Activated T-helper 17 cell treated with anti-CD3 and anti-CD28 coated beads, Interleukin-2, amount 50 U/mL, for 72 hours (primary cell): Measurements from ENCODE around the gene PCDHGC3. TPM values are rescaled to one million over a fixed set of nuclear protein-coding genes. Genes with fewer than 3 reads are reported as not detected.

Experiments used
- ATAC-seq: fragments of 150-1000 bp; cut with Tn5 transposase; replicated peaks from 2 replicates; pipeline ENCODE4 v1.10.0; 2021; ENCODE audit warnings: mild to moderate bottlenecking, moderate library complexity
- H3K27ac Mint-ChIP-seq: one replicate; pipeline ENCODE4 v1.8.0; 2022; ENCODE audit warnings: mixed read lengths
- H3K27me3 Mint-ChIP-seq: one replicate; pipeline ENCODE4 v1.8.0; 2022; ENCODE audit warnings: mixed read lengths
- H3K36me3 Mint-ChIP-seq: one replicate; pipeline ENCODE4 v1.8.0; 2022; ENCODE audit warnings: low read depth, mild to moderate bottlenecking, mixed read lengths
- H3K4me1 Mint-ChIP-seq: one replicate; pipeline ENCODE4 v1.8.0; 2022; ENCODE audit warnings: mixed read lengths
- H3K4me3 Mint-ChIP-seq: one replicate; pipeline ENCODE4 v1.8.0; 2022; ENCODE audit warnings: mild to moderate bottlenecking, mixed read lengths
- H3K9me3 Mint-ChIP-seq: one replicate; pipeline ENCODE4 v1.8.0; 2022; ENCODE audit warnings: mixed read lengths
- total RNA-seq, 2 donors: library from RNA; stranded (reverse); gene quantifications; one replicate each; pipeline ENCODE4 v1.2.3, GENCODE V29; 2022

The PCDHGC3 gene
- total RNA-seq, 2 donors from 2014 or later: 0.56 TPM; not detected in 1

GRCh38 chr5:141508798-141509611 lies 33.2 kb downstream of the PCDHGC3 start:
- H3K27me3 Mint-ChIP-seq: no peaks in the 10 kb centered on the region
- peak overlapping the region; percentile 77 for H3K27ac Mint-ChIP-seq
- H3K4me1 Mint-ChIP-seq: peaks cover 19% of the 10 kb centered on the region
- ATAC-seq: peak; percentile 22
- no peaks in the 10 kb centered on the region for H3K9me3 Mint-ChIP-seq
- peaks cover 8% of the 10 kb centered on the region for H3K36me3 Mint-ChIP-seq
- H3K4me3 Mint-ChIP-seq: peak overlapping the region; percentile 29

- Mint-ChIP-seq H3K27ac (peak overlapping the region; percentile 21), H3K36me3 (peaks cover 8% of the 10 kb centered on the region), H3K9me3 (no peaks in the 10 kb centered on the region), H3K4me3 (no peak overlapping the region), H3K27me3 (no peaks in the 10 kb centered on the region), H3K4me1 (peaks cover 26% of the 10 kb centered on the region)
- ATAC-seq: no peak
These were observed 34.4 kb downstream of the PCDHGC3 start for GRCh38 chr5:141510160-141510559.

GRCh38 chr5:141510850-141511601 lies 35.3 kb downstream of the PCDHGC3 start:
- no peak for ATAC-seq
- H3K36me3 Mint-ChIP-seq: peaks cover 8% of the 10 kb centered on the region
- no peaks in the 10 kb centered on the region for H3K27me3 Mint-ChIP-seq
- H3K4me1 Mint-ChIP-seq: peaks cover 31% of the 10 kb centered on the region
- H3K27ac Mint-ChIP-seq: peak overlapping the region; percentile 94
- H3K9me3 Mint-ChIP-seq: no peaks in the 10 kb centered on the region
- H3K4me3 Mint-ChIP-seq: peak overlapping the region; percentile 87

GRCh38 chr5:141511771-141512325 lies 36.1 kb downstream of the PCDHGC3 start:
- ATAC-seq: no peak
- Mint-ChIP-seq H3K27ac (peak overlapping the region; percentile 94), H3K9me3 (no peaks in the 10 kb centered on the region), H3K27me3 (no peaks in the 10 kb centered on the region), H3K36me3 (peaks cover 8% of the 10 kb centered on the region), H3K4me3 (peak overlapping the region; percentile 87), H3K4me1 (peaks cover 34% of the 10 kb centered on the region)

- H3K27me3 Mint-ChIP-seq: no peaks in the 10 kb centered on the region
- peak overlapping the region; percentile 87 for H3K4me3 Mint-ChIP-seq
- peak overlapping the region; percentile 94 for H3K27ac Mint-ChIP-seq
- peaks cover 8% of the 10 kb centered on the region for H3K36me3 Mint-ChIP-seq
- H3K4me1 Mint-ChIP-seq: peaks cover 34% of the 10 kb centered on the region
- no peaks in the 10 kb centered on the region for H3K9me3 Mint-ChIP-seq
- peak; percentile 24 for ATAC-seq
These were observed 36.7 kb downstream of the PCDHGC3 start for GRCh38 chr5:141512390-141512910.

- no peaks in the 10 kb centered on the region for H3K27me3 Mint-ChIP-seq
- peak; percentile 52 for ATAC-seq
These were observed 37.3 kb downstream of the PCDHGC3 start for GRCh38 chr5:141512911-141513626.

GRCh38 chr5:141513627-141514329 lies 38.0 kb downstream of the PCDHGC3 start:
- Mint-ChIP-seq H3K4me3 (peak overlapping the region; percentile 87), H3K36me3 (peaks cover 8% of the 10 kb centered on the region), H3K9me3 (no peaks in the 10 kb centered on the region), H3K27ac (peak overlapping the region; percentile 94), H3K4me1 (peaks cover 34% of the 10 kb centered on the region), H3K27me3 (no peaks in the 10 kb centered on the region)
- ATAC-seq: peak; percentile 72

More at GRCh38 chr5:141512911-141513626, 37.3 kb downstream of the PCDHGC3 start:
- H3K36me3 Mint-ChIP-seq: peaks cover 8% of the 10 kb centered on the region
- H3K27ac Mint-ChIP-seq: peak overlapping the region; percentile 94
- no peaks in the 10 kb centered on the region for H3K9me3 Mint-ChIP-seq
- peaks cover 34% of the 10 kb centered on the region for H3K4me1 Mint-ChIP-seq
- H3K4me3 Mint-ChIP-seq: peak overlapping the region; percentile 87

GRCh38 chr5:141514330-141515133 lies 38.8 kb downstream of the PCDHGC3 start:
- H3K36me3 Mint-ChIP-seq: peaks cover 8% of the 10 kb centered on the region
- no peaks in the 10 kb centered on the region for H3K27me3 Mint-ChIP-seq
- peaks cover 34% of the 10 kb centered on the region for H3K4me1 Mint-ChIP-seq
- H3K9me3 Mint-ChIP-seq: no peaks in the 10 kb centered on the region
- H3K27ac Mint-ChIP-seq: peak overlapping the region; percentile 94
- peak; percentile 52 for ATAC-seq
- peak overlapping the region; percentile 87 for H3K4me3 Mint-ChIP-seq

- H3K36me3 Mint-ChIP-seq: peaks cover 8% of the 10 kb centered on the region
- peaks cover 30% of the 10 kb centered on the region for H3K4me1 Mint-ChIP-seq
These were observed 39.4 kb downstream of the PCDHGC3 start for GRCh38 chr5:141515141-141515540.

GRCh38 chr5:141515946-141516671 lies 40.3 kb downstream of the PCDHGC3 start:
- peak overlapping the region; percentile 94 for H3K27ac Mint-ChIP-seq
- peaks cover 34% of the 10 kb centered on the region for H3K4me1 Mint-ChIP-seq
- peaks cover 8% of the 10 kb centered on the region for H3K36me3 Mint-ChIP-seq

More at GRCh38 chr5:141515141-141515540, 39.4 kb downstream of the PCDHGC3 start:
- H3K4me3 Mint-ChIP-seq: peak overlapping the region; percentile 87
- H3K9me3 Mint-ChIP-seq: no peaks in the 10 kb centered on the region
- H3K27me3 Mint-ChIP-seq: no peaks in the 10 kb centered on the region
- peak overlapping the region; percentile 94 for H3K27ac Mint-ChIP-seq
- no peak for ATAC-seq

GRCh38 chr5:141516672-141517025 lies 40.9 kb downstream of the PCDHGC3 start:
- no peak for ATAC-seq
- no peaks in the 10 kb centered on the region for H3K9me3 Mint-ChIP-seq
- H3K4me1 Mint-ChIP-seq: peaks cover 36% of the 10 kb centered on the region
- no peak overlapping the region for H3K4me3 Mint-ChIP-seq
- peak overlapping the region; percentile 94 for H3K27ac Mint-ChIP-seq
- no peaks in the 10 kb centered on the region for H3K27me3 Mint-ChIP-seq
- peaks cover 8% of the 10 kb centered on the region for H3K36me3 Mint-ChIP-seq

More at GRCh38 chr5:141515946-141516671, 40.3 kb downstream of the PCDHGC3 start:
- no peaks in the 10 kb centered on the region for H3K27me3 Mint-ChIP-seq
- no peaks in the 10 kb centered on the region for H3K9me3 Mint-ChIP-seq
- H3K4me3 Mint-ChIP-seq: no peak overlapping the region
- ATAC-seq: no peak

GRCh38 chr5:141517312-141517711 lies 41.5 kb downstream of the PCDHGC3 start:
- H3K27me3 Mint-ChIP-seq: no peaks in the 10 kb centered on the region
- H3K36me3 Mint-ChIP-seq: peaks cover 8% of the 10 kb centered on the region
- peaks cover 38% of the 10 kb centered on the region for H3K4me1 Mint-ChIP-seq
- H3K9me3 Mint-ChIP-seq: no peaks in the 10 kb centered on the region
- H3K4me3 Mint-ChIP-seq: no peak overlapping the region
- no peak for ATAC-seq
- no peak overlapping the region for H3K27ac Mint-ChIP-seq
